ENCODE measurements around the gene TMEM171. TPM values are rescaled to one million over a fixed set of nuclear protein-coding genes. Genes with fewer than 3 reads are reported as not detected.

TMEM171 gene
- polyA plus RNA-seq, 6 donors from 2014 or later: not detected

GRCh38 chr5:73149540-73149939 is 29.2 kb downstream of the TMEM171 start:
- Mint-ChIP-seq H3K27me3 (peaks cover 47 to 63% (median 53%) of the 10 kb centered on the region in 3 donors), H3K9me3 (peaks cover 0 to 1% (median 0%) of the 10 kb centered on the region in 7 donors), H3K4me3 (no peak overlapping the region), H3K27ac (no peak overlapping the region), H3K36me3 (no peaks in the 10 kb centered on the region), H3K4me1 (peaks cover 5 to 12% (median 8%) of the 10 kb centered on the region in 3 donors)
- DNase-seq: no peak
- ATAC-seq (ENCODE audit: low read depth in 2 of 2): no peak

DNA sequence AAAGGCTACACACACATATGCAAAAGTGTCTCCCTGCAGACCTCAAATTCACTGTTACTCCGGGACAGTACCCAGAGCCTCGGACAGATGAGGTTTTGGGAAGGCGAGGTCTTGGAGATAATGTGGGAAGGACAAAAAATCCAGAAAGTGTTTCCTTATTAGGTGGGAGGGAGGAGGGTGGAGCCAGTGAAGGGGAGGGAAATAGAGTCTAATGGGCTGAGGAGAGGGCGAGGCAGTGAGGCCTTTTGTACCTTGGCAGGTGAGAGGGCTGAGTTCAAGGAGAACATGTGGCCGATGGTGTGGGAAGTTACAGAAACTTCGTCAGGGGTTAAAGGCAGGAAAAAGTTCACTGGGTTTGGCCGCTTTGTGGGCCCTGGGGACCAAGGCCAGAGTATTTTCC is 30.5 kb downstream of the TMEM171 start:
- no peaks in the 10 kb centered on the region for H3K36me3 Mint-ChIP-seq
- H3K4me1 Mint-ChIP-seq: peaks cover 5 to 12% (median 8%) of the 10 kb centered on the region in 3 donors
- no peak overlapping the region for H3K27ac Mint-ChIP-seq
- H3K27me3 Mint-ChIP-seq: peaks cover 51 to 68% (median 55%) of the 10 kb centered on the region in 3 donors
- no peak overlapping the region for H3K4me3 Mint-ChIP-seq
- no peak for ATAC-seq (ENCODE audit: low read depth in 2 of 2)
- H3K9me3 Mint-ChIP-seq: peaks cover 0 to 2% (median 0%) of the 10 kb centered on the region in 7 donors
- no peak for DNase-seq

DNA sequence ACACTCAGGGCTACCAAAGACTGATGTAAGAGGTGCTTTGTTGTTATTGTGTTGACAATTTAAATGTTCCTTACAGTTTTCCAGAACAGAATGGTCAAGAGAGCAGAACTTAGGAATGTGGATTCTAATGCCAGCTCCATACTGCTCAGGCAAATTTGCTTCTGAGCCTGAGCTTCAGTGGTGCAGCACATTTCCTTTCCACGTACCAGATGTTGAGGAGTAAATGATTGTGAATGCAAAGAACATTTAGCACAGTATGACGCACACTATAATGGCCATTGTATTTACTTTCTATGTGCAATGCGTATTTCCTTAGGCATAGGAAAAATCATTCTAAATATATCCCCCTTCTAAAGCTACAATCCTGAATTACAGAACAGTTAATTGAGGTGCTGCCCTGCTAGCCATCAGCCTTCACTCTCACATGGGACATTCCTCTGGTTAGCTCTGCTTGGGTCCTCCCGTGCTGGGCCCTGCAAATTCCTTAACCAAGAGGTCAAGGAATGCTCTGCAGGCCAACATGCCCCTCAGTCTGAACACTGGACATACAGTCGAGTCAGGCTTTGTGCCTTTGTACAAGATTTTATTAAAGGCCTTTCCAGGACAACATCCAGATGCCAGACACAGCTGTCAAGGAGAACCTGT is 31.5 kb downstream of the TMEM171 start:
- no peak for DNase-seq
- Mint-ChIP-seq H3K27me3 (peaks cover 53 to 66% (median 57%) of the 10 kb centered on the region in 3 donors), H3K27ac (peak overlapping the region in 1 of 6 donors; percentile 3), H3K4me3 (no peak overlapping the region), H3K36me3 (no peaks in the 10 kb centered on the region), H3K9me3 (peaks cover 0 to 4% (median 0%) of the 10 kb centered on the region in 7 donors), H3K4me1 (peaks cover 5 to 12% (median 8%) of the 10 kb centered on the region in 3 donors)
- no peak for ATAC-seq (ENCODE audit: low read depth in 2 of 2)

DNA sequence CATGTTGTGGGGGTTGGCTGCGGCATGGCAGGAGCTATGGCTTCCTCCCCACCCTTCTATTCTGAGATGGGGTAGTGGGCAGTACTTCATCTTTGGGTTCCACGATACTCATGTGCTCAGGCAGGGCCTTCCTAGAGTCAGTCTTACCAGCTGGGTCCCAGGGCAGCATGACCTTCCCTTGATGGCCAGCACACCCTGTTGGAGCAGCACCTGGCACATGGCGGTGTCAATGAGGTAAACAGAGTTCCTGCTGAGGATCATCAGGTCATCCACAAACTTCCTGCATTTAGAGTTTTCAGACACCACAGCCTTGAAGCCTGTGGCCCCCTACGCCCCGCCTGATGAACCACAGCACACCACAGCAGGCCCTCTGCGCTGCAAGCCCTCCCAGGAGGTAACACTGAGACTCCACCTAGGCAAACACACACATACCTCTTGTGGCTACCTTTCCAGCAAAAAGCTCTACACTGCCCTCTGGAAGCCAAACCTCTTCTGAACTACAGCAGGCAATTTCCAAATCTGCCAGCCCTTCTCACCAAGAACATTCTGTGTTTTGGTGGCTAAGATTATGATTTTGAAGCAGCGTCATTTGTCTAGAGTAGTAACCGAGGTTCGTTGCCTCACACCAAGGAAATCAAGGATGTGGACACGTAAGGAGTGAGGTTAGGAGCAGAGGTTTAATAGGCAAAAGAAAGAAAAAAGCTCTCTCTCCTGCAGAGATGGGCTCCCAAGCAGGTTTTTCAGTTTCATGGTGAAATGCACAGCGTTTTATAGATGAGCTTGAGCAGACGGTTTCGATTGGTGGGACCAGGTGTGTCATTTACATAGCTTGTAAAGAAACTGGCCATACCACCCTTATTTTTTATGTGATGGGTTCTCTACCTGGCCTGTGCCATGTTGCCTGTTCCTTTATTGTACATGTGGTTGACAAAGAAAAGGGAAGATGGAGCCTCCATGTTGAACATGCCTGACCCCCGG is 32.3 kb downstream of the TMEM171 start:
- Mint-ChIP-seq H3K4me1 (peaks cover 5 to 12% (median 8%) of the 10 kb centered on the region in 3 donors), H3K27me3 (peaks cover 55 to 72% (median 65%) of the 10 kb centered on the region in 3 donors), H3K36me3 (peaks cover 0 to 7% of the 10 kb centered on the region in 2 donors), H3K27ac (no peak overlapping the region), H3K4me3 (no peak overlapping the region), H3K9me3 (peaks cover 0 to 4% (median 0%) of the 10 kb centered on the region in 7 donors)
- DNase-seq (no peak), ATAC-seq (ENCODE audit: low read depth in 2 of 2) (no peak)

DNA sequence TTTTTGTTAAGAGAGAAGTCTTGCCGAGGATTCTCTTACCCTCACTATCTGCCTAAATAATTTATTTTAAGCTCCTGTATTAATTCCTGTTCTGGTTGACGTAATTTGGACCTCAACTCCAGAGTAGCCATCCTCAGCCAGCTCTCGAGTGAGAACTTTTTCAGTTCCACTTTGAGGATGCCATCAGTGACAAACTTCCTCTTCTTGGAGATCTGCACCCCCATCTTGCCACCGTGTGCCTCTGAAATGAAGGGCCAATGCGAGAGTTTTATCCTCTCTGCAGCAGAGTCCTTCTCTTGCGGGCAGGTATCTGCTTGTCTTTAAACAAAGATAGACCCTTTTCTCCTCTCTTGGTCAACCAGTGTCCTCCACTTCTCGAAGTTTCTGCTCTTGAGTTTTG is 33.1 kb downstream of the TMEM171 start:
- Mint-ChIP-seq H3K4me3 (no peak overlapping the region), H3K27me3 (peaks cover 63 to 80% (median 73%) of the 10 kb centered on the region in 3 donors), H3K9me3 (peaks cover 0 to 4% (median 0%) of the 10 kb centered on the region in 7 donors), H3K36me3 (peaks cover 0 to 13% of the 10 kb centered on the region in 2 donors), H3K27ac (peak overlapping the region in 1 of 6 donors; percentile 60), H3K4me1 (peaks cover 5 to 12% (median 8%) of the 10 kb centered on the region in 3 donors)
- no peak for DNase-seq
- peak; percentile 23 to 40 for ATAC-seq (ENCODE audit: low read depth in 2 of 2)

DNA sequence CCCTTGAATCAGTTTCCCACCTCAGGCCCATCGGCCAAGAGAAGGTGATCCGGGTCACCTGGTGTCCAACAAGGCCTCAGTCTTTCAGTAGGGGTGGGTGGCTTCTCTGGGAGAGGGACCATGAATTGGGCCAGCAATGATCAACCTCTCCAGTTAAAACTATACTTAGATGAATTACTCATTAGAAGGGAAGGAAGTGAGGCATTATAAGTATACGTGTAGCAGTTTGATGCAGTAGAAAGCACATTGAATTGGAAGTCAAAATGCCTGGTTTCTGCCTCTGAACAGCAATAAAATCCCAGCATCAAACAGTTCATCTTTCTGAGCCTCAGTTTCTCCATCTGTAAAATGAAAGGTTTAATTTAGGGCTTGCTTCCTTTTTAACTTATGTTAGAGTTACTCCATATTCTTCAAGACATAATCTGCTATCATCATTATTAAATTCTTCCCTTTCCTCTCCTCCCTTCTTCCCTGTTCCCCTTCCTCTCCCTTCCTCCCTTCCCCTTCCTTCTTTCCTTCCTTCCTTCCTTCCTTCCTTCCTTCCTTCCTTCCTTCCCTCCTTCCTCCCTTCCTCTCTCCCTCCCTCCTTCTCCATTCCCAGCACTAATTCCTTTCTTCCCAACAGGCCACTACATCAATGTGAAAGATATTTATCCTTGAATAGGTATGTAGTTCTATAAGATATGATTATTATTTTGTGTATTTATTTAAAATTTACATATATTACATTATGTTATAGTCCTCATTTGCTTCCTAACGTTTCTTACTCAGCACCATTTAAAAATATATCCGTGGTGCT is 34.0 kb downstream of the TMEM171 start:
- peaks cover 0 to 4% (median 0%) of the 10 kb centered on the region in 7 donors for H3K9me3 Mint-ChIP-seq
- no peak overlapping the region for H3K27ac Mint-ChIP-seq
- H3K27me3 Mint-ChIP-seq: peaks cover 72 to 85% (median 73%) of the 10 kb centered on the region in 3 donors
- H3K4me1 Mint-ChIP-seq: peaks cover 10 to 14% (median 10%) of the 10 kb centered on the region in 3 donors
- no peak overlapping the region for H3K4me3 Mint-ChIP-seq
- ATAC-seq (ENCODE audit: low read depth in 2 of 2) (no peak), DNase-seq (no peak)
- H3K36me3 Mint-ChIP-seq: peaks cover 0 to 13% of the 10 kb centered on the region in 2 donors

DNA sequence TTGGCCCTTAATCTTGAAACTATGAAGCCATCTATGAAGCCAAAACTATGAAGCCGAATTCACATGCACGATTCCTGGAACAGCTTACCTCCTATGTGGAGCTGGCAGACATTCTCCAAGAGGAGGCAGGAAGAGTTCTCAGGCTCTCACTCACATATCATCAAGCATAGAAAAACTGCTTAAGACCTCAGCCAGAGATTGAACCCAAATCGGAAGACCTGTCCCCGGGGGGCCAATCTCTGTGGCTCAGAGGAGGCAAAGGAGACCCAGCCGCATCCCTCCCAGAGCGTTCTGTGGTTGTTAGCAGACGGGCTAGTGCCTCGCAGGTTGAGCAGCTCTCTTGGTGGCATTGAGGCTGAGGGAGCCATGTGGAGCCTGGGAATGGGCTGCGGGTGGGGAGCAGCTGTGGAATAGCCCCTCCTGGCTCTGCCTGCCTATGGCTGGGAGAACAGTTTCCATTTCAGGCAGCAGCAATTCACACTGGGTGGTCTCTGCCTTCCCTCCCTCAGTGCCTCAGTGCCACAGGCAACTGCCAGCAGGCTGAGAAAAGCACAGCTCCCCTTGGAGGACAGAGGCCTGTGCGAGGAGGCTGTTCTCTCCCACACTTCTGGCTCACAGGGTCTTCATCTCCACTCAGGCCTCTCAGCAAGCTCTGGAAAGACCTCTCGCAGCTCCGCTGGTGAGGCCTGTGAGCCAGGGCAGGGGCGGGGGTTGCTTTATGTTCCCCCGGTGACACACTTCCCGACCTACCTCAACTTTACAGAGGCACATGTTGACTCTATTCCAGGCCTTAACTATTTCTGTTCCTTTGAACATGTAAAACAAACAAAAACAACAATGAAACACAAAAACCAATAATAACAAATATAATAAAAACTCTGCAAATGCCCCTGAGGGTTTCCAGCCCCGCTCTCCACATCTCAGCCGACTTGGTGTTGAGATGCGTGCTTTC is 35.2 kb downstream of the TMEM171 start:
- Mint-ChIP-seq H3K4me3 (no peak overlapping the region), H3K36me3 (peaks cover 0 to 13% of the 10 kb centered on the region in 2 donors), H3K9me3 (peaks cover 0 to 4% (median 0%) of the 10 kb centered on the region in 7 donors), H3K27ac (no peak overlapping the region), H3K4me1 (peaks cover 21 to 22% (median 21%) of the 10 kb centered on the region in 3 donors), H3K27me3 (peaks cover 79 to 87% (median 82%) of the 10 kb centered on the region in 3 donors)
- DNase-seq (no peak), ATAC-seq (ENCODE audit: low read depth in 2 of 2) (no peak)

GRCh38 chr5:73157414-73158303 is 37.3 kb downstream of the TMEM171 start:
- no peak overlapping the region for H3K4me3 Mint-ChIP-seq
- peak overlapping the region in 1 of 6 donors; percentile 64 for H3K27ac Mint-ChIP-seq
- peaks cover 24 to 26% (median 25%) of the 10 kb centered on the region in 3 donors for H3K4me1 Mint-ChIP-seq
- ATAC-seq (ENCODE audit: low read depth in 2 of 2) (no peak), DNase-seq (no peak)
- H3K27me3 Mint-ChIP-seq: peaks cover 73 to 87% (median 78%) of the 10 kb centered on the region in 3 donors
- H3K36me3 Mint-ChIP-seq: peaks cover 0 to 13% of the 10 kb centered on the region in 2 donors
- H3K9me3 Mint-ChIP-seq: peaks cover 0 to 8% (median 0%) of the 10 kb centered on the region in 7 donors

DNA sequence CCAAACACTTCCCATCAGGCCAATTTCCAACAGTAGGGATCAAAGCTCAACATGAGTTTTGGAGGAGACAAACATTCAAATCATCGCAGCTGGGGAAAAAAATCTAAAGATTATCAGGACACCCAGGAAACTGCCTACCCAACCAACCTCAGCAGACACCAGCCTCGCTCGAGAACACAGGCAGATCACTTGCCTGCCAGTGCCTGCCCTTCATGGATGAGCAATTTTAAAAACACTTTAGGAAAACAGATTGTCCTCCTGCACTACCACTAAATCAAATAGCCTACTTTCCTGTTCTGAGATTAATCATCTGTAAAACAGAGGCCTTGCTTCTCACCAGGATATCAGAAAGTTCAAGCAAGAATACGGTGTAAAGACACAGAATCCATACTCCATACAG is 37.9 kb downstream of the TMEM171 start:
- peaks cover 70 to 83% (median 78%) of the 10 kb centered on the region in 3 donors for H3K27me3 Mint-ChIP-seq
- no peak for ATAC-seq (ENCODE audit: low read depth in 2 of 2)

GRCh38 chr5:73160239-73160671 is 39.9 kb downstream of the TMEM171 start:
- H3K27ac Mint-ChIP-seq: no peak overlapping the region
- H3K9me3 Mint-ChIP-seq: peaks cover 0 to 8% (median 0%) of the 10 kb centered on the region in 7 donors
- ATAC-seq (ENCODE audit: low read depth in 2 of 2) (peak; percentile 70 to 82), DNase-seq (peak; percentile 22)
- peaks cover 0 to 13% of the 10 kb centered on the region in 2 donors for H3K36me3 Mint-ChIP-seq
- peaks cover 62 to 78% (median 72%) of the 10 kb centered on the region in 3 donors for H3K27me3 Mint-ChIP-seq
- peaks cover 13 to 21% (median 16%) of the 10 kb centered on the region in 3 donors for H3K4me1 Mint-ChIP-seq
- no peak overlapping the region for H3K4me3 Mint-ChIP-seq

More for the DNA sequence above, 37.9 kb downstream of the TMEM171 start:
- Mint-ChIP-seq H3K9me3 (peaks cover 0 to 8% (median 0%) of the 10 kb centered on the region in 7 donors), H3K4me1 (peaks cover 21 to 26% (median 24%) of the 10 kb centered on the region in 3 donors), H3K36me3 (peaks cover 0 to 13% of the 10 kb centered on the region in 2 donors), H3K4me3 (no peak overlapping the region), H3K27ac (peak overlapping the region in 1 of 6 donors; percentile 64)
- DNase-seq: no peak

DNA sequence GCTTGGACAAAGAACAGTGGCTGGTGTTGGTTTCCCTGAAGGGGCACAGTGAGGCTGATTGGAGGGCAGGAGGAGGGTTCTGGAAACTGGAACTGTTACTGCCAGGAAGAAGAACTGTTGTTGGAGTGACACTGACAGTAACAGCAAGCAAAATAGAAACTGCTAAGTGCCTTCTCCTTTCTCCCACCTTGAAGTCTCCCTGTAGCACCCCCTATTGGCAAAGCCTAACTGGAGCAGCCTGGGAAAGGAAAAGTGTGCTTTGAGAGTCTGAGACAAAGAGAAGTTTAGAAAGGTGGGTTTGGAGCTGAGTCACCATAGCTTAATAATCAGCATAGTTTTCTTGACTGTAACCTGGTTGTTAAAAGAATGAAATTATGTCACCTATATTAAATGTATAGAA is 50.1 kb downstream of the TMEM171 start:
- no peak overlapping the region for H3K4me3 Mint-ChIP-seq
- no peak for DNase-seq
- H3K9me3 Mint-ChIP-seq: peaks cover 0 to 8% (median 2%) of the 10 kb centered on the region in 7 donors
- ATAC-seq (ENCODE audit: low read depth in 2 of 2): no peak
- no peaks in the 10 kb centered on the region for H3K36me3 Mint-ChIP-seq
- H3K27ac Mint-ChIP-seq: no peak overlapping the region
- H3K27me3 Mint-ChIP-seq: peaks cover 82 to 86% (median 85%) of the 10 kb centered on the region in 3 donors
- peaks cover 0 to 8% (median 4%) of the 10 kb centered on the region in 3 donors for H3K4me1 Mint-ChIP-seq
